HS-27A (cell line): ENCODE data around the gene CAST.

Experiments used
- DNase-seq: peaks from one replicate; pipeline ENCODE4 v3.0.0-alpha.2; 2012; ENCODE audit warnings: low read depth, missing footprints

Gene CAST

DNA sequence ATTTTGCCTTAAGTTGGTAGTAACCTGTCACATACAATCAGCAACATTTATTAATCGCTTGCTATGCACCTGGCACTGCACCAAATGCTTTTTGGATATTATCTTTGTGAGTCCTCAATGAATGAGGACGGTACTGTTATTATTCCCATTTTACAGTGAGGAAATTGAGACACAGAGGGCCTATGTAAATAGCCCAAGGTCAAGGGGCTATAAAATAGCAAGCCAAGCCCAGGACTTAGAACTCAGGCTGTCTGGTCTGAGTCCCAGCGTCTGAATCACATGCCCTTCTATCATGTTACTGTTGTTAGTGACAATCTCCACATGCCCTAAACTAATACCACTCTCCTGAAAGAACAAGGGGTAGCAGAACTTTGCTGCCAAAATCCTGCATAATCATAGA, 85.5 kb downstream of the CAST start:
- DNase-seq = no peak

DNA sequence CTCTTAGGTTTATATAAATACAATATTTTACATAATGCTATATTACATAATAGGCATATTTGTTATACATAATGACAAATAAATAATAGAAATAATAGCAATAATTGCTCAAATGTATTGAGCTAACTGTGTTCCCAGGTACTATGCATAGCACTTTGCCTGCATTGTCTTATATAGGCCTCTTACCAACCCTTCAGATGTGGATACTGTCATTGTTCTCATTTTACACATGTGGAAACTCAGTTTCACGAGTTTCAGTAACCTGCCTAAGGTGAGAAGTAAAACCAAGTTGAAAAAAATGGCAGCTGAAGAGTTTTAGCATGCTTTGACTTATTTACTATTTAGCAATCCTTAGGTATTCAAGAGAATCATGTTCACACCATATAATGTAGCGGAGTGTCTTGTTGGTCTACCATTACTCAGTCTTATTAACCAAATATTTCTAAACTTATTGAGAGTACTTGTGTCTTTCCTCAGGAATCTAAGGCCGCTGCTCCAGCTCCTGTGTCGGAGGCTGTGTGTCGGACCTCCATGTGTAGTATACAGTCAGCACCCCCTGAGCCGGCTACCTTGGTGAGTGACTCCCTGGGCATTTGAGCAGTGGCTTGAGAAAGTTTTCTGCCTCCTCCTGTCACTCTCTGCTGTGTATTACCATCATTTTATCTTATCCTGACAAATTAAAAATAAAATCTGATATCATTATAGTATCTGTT, 88.1 kb downstream of the CAST start:
- no peak for DNase-seq

- DNase-seq = no peak
Measured at GRCh38 chr5:96751203-96752169, 89.3 kb downstream of the CAST start.

DNA sequence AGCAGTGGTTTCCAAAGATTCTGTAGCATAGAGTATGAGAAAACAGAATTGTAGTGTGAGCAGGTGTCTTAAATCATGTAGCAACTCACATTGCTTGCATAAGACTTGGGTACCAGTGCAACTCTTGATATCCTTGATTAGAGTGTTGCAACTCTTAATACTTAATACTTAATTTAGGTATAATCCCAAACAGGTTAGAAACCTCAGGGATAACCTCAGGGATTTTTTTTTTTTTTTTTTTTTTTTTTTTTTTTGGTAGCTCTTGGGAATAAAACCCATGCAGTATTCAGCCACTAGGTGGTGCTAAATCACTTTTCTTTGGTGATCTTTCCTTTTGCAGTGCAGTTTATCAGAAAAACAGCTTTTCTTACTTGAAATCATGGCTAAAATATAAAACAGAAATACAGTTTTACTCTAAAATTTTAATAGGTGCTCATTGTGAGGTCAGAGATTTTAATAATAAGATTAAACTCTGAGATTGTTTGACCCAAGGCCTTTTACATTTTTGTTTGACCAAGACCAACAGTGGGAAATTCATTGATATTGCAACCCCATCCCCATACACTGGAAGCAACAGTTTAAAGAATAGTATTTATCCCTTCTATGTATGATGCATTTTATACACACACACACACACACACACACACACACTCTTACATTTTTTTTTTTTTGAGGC, 90.3 kb downstream of the CAST start:
- peak; percentile 3 for DNase-seq

GRCh38 chr5:96753017-96753397, 90.8 kb downstream of the CAST start:
- DNase-seq = no peak

DNA sequence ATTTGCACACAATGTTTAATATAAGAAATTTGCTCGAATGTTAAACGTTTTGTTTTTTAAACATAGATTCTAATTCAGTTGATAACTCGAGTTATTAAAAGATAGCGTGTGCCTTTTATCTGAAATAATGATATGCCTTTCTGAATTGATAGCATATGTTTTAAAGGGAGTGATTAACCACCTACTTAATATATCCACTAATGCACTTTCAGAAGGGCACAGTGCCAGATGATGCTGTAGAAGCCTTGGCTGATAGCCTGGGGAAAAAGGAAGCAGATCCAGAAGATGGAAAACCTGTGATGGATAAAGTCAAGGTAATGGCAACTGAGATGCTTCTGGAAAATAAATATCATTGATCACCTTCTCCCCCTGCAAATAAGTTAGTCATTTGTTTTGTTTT, 91.7 kb downstream of the CAST start:
- DNase-seq = no peak

DNA sequence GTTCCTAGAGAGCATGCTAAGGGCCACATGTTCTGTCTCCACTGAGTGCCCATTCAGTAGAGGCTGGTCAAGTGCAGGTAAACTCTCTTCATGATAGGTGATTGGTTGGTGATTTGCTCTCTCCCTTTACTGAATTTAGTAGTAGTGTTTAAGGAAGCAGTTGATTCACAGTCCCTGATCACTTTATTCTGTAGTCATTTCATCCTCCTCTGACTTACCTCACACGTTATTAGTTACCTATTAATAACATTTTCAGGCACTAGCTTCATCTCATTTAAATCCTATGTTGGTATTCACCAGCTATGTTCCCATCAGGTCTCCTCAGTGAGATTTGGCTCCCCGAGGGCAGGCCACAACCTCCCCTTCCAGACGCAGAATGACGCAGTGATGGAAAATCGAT, 93.7 kb downstream of the CAST start:
- no peak for DNase-seq

GRCh38 chr5:96756985-96757384, 94.8 kb downstream of the CAST start:
- no peak for DNase-seq

DNA sequence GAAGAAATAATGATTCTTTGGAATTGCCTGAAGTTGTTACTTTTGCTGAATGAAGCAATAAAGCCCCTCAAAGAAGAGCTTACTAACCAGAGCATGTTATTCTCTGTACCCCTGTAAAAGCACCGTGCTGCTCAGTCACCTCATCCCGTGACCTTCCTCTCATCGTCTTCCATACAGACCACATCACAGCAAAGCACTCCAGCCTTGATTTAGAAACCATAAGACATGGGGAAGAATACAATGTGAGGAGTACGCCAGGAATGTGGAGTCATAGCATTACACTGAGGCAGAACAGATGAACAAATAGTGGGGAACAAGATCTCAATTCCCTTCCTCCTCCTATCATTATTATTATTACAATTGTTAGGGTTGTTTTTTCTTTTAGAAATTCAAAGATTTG, 96.4 kb downstream of the CAST start:
- DNase-seq = no peak

GRCh38 chr5:96761618-96762017, 99.4 kb downstream of the CAST start:
- no peak for DNase-seq

GRCh38 chr5:96763026-96763425, 100.8 kb downstream of the CAST start:
- no peak for DNase-seq

- DNase-seq = no peak
Measured at GRCh38 chr5:96765043-96765442, 102.9 kb downstream of the CAST start.

DNA sequence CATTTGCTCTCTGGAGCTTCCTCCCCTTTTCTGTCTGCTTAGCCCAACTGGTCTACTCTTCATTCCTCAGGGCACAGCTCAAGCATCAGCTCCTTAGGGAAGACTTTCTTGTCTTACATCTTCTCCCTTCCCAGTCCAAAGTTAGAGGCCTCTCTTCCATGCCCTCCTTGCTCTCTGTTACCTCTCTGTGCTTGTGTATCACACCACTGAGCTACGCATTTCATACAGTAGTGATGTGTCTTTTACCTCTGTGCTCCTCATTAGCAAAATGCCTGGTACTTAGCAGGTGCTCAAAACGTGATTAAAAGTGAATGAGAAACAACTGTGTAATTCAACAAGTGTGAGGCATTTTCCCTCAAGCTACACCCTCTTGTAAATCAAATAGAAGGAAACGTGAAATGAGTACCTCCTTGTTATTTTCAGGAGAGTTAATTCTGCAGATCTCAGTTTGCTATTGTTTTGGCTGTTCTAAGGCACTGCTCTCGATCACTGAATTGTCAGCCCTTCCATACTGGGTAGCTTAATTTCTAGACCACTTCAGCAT, 106.6 kb downstream of the CAST start:
- no peak for DNase-seq

DNA sequence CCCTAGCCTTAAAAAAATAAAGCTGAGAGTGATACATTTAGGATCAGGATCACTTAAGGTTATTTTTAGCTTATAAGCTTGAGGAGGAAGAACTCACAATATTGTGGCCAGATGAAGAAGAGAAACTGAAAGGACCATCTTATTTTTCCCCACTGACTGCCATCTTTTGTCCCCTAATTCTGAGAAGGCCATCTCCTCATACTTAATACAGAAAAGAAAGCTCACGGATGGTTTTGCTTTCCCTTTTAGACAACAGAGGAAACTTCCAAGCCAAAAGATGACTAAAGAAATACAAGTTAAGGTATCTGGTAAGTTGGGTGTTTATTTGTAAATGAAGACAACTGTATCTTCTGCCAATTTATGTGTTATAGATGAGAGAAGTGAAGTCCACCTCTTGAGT, 109.2 kb downstream of the CAST start:
- DNase-seq = no peak

GRCh38 chr5:96772111-96772510, 109.9 kb downstream of the CAST start:
- DNase-seq = no peak

- DNase-seq = no peak
Measured at GRCh38 chr5:96772542-96772941, 110.4 kb downstream of the CAST start.

GRCh38 chr5:96775050-96775449, 112.9 kb downstream of the CAST start:
- DNase-seq = no peak

- DNase-seq = no peak
Measured at GRCh38 chr5:96775689-96776088, 113.5 kb downstream of the CAST start.

- no peak for DNase-seq
Measured at GRCh38 chr5:96776621-96777020, 114.4 kb downstream of the CAST start.

DNA sequence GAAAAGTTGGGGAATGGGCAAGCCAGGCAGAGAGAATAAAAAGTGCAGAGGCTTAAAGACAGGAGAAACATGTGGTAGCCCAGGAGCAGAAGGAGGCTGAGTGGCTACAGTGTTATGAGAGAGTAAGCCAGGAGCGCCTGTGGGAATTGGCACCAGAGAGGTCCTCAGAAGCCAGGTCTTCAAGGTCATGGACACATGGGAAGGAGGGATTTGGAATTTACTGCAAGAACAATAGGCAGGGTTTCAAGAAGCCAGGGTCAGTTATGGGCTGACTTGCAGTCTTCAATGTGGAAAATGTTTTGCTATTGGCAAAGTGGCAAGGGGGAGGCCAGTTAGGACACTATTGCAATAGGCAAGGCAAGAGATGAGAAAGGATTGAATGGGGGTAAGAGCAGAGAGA, 116.2 kb downstream of the CAST start:
- no peak for DNase-seq

GRCh38 chr5:96780626-96781025, 118.5 kb downstream of the CAST start:
- no peak for DNase-seq
